ENCODE data around the gene RAB4A.

RAB4A gene

DNA sequence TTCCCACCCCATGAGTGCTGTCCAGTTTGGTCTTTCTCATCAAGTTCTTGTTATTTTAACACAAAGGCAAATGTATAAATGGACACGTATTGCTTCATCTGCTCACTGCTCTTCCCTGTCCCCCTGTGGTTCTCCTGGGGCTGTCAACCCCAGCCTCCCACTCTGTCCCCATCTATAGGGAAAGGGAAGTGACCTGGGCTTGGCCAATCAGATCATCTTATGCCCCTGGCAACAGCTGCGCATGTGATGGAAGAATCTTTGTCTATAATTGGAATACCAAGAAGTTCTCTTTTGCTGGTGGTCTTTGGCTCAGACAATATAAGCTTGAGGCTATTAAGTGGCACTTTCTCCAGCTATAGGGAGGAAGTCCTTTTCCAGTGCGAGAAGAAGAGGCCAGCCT is 76.6 kb downstream of the RAB4A start:
- TF ChIP-seq, protein P1, sequence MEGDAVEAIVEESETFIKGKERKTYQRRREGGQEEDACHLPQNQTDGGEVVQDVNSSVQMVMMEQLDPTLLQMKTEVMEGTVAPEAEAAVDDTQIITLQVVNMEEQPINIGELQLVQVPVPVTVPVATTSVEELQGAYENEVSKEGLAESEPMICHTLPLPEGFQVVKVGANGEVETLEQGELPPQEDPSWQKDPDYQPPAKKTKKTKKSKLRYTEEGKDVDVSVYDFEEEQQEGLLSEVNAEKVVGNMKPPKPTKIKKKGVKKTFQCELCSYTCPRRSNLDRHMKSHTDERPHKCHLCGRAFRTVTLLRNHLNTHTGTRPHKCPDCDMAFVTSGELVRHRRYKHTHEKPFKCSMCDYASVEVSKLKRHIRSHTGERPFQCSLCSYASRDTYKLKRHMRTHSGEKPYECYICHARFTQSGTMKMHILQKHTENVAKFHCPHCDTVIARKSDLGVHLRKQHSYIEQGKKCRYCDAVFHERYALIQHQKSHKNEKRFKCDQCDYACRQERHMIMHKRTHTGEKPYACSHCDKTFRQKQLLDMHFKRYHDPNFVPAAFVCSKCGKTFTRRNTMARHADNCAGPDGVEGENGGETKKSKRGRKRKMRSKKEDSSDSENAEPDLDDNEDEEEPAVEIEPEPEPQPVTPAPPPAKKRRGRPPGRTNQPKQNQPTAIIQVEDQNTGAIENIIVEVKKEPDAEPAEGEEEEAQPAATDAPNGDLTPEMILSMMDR (IDR thresholded peaks at IDR 0.05; ENCODE audit: low read depth, low read length): no peak
- no peak overlapping the region for H3K4me3 ChIP-seq (replicated peaks in 1 of 2; ENCODE audit: low read depth in 2 of 2, low read length in 2 of 2)
- no peak for DNase-seq (ENCODE audit: low read depth in 2 of 2)

DNA sequence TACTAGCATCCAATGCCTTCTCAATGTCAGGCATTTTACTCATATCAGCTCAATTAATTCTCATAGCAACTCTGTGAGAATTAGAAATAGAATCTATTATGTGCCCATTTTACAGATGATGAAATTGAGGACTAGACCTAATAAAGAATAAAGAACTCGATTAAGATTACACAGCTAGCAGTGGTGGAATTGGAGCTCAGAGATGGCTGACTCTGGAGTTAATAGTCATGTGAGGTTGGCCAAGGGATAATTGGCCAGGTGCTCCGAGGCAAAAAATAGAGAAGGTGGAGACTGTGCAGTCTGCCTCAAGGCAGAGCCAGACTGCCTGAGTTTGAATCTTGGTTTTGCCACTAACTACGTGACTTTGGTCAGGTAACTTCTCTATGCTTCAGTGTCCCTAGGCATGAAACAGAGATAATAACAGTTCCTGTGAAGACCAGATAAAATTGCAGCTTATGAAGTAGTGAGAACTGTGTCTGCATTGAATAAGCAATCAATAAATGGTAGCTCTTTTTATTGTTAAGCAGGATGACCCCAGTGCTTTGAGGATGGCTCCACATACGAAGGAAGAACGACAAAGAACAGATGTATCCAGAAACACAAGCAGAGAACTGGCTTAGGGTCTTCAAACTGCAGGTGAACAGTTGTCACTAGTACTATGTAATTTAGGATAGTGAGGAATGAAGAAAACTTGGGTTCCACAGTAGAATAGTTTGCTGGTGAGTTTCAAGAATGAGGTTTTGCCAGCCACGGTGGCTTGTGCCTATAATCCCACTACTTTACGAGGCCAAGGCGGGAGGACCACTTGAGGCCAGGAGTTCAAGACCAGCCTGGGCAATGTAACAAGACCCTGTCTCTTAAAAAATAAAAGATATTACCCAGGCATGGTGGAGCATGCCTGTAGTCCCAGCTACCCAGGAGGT is 78.8 kb downstream of the RAB4A start:
- TF ChIP-seq, protein P1 (IDR thresholded peaks at IDR 0.05; ENCODE audit: low read depth, low read length): no peak
- no peak for DNase-seq (ENCODE audit: low read depth in 2 of 2)
- no peak overlapping the region for H3K4me3 ChIP-seq (replicated peaks in 1 of 2; ENCODE audit: low read depth in 2 of 2, low read length in 2 of 2)

DNA sequence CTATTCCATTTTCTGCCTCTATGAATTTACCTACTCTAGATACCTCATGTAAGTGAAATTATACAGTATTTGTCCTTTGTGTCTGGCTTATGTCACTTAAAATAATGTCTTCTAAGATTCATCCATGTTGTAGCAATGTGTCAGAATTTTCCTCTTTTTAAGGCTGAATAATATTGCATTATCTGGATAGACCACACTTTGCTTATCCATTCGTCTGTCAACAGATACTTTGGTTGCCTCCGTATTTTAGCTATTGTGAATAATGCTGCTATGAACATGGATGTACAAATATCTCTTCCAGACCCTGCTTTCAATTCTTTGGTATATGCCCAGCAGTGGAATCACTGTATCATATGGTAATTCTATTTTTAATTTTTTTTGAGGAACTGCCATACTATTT is 82.1 kb downstream of the RAB4A start:
- TF ChIP-seq, protein P1 (IDR thresholded peaks at IDR 0.05; ENCODE audit: low read depth, low read length): no peak
- no peak for DNase-seq (ENCODE audit: low read depth in 2 of 2)

DNA sequence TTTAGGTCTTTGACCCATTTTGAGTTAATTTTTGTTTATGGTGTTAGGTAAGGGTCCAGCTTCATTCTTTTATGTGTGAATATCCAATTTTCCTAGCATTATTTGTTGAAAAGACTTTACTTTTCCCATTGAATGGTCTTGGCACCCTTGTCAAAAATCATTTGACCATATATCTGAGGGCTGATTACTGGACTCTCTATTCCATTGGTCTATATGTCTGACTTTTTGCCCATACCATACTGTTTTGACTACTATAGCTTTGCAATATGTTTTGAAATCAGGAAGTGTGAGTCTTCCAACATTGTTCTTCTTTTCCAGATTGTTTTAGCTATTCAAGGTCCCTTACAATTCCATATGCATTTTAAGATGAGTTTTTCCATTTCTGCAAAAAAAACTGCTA is 83.3 kb downstream of the RAB4A start:
- no peak overlapping the region for H3K4me3 ChIP-seq (replicated peaks in 1 of 2; ENCODE audit: low read depth in 2 of 2, low read length in 2 of 2)
- TF ChIP-seq, protein P1 (IDR thresholded peaks at IDR 0.05; ENCODE audit: low read depth, low read length): no peak
- DNase-seq (ENCODE audit: low read depth in 2 of 2): no peak

More for the DNA sequence above, 82.1 kb downstream of the RAB4A start:
- H3K4me3 ChIP-seq (replicated peaks in 1 of 2; ENCODE audit: low read depth in 2 of 2, low read length in 2 of 2): no peak overlapping the region
